Parathyroid adenoma (tissue), 2 donors: ENCODE measurements around the gene TMEM247.

ENCODE experiments used
- H2AFZ ChIP-seq: fragments of 300-600 bp; sonication (generic); one replicate; pipeline ENCODE4 v1.7.0; 2017; ENCODE audit warnings: antibody characterized with exemption, mild to moderate bottlenecking
- H3K27ac ChIP-seq: fragments of 300-600 bp; sonication (generic); one replicate; pipeline ENCODE4 v1.7.0; 2017
- H3K27me3 ChIP-seq: fragments of 300-600 bp; sonication (generic); one replicate; pipeline ENCODE4 v1.7.0; 2017; ENCODE audit warnings: low read length; ENCODE audit not compliant: control insufficient read depth, insufficient read depth
- H3K36me3 ChIP-seq: fragments of 300-600 bp; sonication (generic); one replicate; pipeline ENCODE4 v1.7.0; 2017; ENCODE audit warnings: low read length; ENCODE audit not compliant: control insufficient read depth, insufficient read depth
- H3K4me1 ChIP-seq: fragments of 300-600 bp; sonication (generic); one replicate; pipeline ENCODE4 v1.7.0; 2017; ENCODE audit warnings: control low read depth
- H3K4me2 ChIP-seq: fragments of 300-600 bp; sonication (generic); one replicate; pipeline ENCODE4 v1.7.0; 2017; ENCODE audit warnings: low read length
- H3K4me3 ChIP-seq: fragments of 300-600 bp; sonication (generic); one replicate; pipeline ENCODE4 v1.7.0; 2017; ENCODE audit warnings: low read depth, low read length
- H3K79me2 ChIP-seq: fragments of 300-600 bp; sonication (generic); one replicate; pipeline ENCODE4 v1.7.0; 2017; ENCODE audit warnings: control low read depth
- H3K9ac ChIP-seq: fragments of 300-600 bp; sonication (generic); one replicate; pipeline ENCODE4 v1.7.0; 2017; ENCODE audit warnings: mild to moderate bottlenecking
- H3K9me3 ChIP-seq: fragments of 300-600 bp; sonication (generic); one replicate; pipeline ENCODE4 v1.7.0; 2017; ENCODE audit warnings: low read length; ENCODE audit not compliant: control insufficient read depth
- TF ChIP-seq, protein P1 (sequence below): fragments of 300-600 bp; sonication (generic); IDR thresholded peaks from one replicate; pipeline ENCODE4 v1.7.0; 2017; ENCODE audit warnings: antibody characterized with exemption, mild to moderate bottlenecking
- donor health status: primary hyperparathyroidism.

Gene TMEM247

DNA sequence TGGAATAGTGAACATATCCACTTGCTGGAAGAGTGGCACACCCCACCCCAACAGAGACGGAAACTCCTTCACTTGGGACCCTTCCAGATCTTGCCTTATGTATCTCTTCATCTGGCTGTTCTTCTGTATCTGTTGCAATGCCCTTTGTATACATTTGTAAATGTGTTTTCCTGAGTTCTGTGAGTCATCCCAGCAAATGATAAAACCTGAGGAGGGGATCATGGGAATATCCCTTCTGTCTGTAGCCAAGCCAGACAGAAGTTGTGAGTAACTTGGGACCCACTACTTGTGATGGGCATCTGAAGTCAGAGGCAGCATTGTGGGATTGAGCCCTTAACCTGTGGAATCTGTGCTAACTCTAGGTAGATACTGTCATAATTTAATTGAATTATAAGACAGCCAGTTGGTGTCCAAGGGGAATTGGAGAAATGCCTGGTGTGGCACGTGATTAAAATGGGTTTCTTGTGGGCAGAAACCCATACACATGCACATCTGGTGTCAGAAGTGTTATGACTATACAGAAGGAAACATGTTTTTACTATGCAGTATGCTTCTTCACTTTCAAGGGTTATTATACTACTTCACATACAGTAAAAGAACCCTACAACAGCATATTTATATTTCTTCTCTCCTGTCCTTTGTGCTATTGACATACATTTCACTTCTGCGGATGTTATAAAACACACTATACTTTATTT lies 32.3 kb upstream of the TMEM247 start:
- Histone ChIP-seq H3K4me1 (no peaks in the 10 kb centered on the region), H3K27ac (no peak overlapping the region)

DNA sequence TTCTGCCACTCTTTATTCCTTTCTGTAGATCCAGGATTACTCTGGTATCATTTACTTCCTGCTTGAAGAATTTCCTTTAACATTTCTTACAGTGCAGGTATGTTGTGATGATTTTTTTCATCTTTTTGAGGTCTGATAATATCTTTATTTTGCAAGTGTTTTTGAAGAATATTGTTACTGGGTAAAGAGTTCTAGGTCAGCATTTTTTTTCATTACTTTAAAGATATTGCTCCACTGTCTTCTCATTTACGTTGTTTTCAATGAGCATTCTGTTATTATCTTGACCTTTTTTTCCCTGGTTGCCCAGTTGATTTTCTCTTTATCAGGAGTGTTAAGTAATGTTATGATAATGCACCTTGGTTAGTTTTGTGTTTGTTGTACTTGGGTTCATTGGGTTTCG lies 31.7 kb upstream of the TMEM247 start:
- Histone ChIP-seq H3K4me3 (no peak overlapping the region), H3K9ac (no peak overlapping the region), H3K4me2 (no peak overlapping the region), H3K4me1 (no peaks in the 10 kb centered on the region), H3K79me2 (no peaks in the 10 kb centered on the region), H3K27ac (no peak overlapping the region), H3K27me3 (no peaks in the 10 kb centered on the region), H3K36me3 (no peaks in the 10 kb centered on the region), H3K9me3 (no peaks in the 10 kb centered on the region), H2AFZ (no peak overlapping the region)
- TF ChIP-seq, protein P1, sequence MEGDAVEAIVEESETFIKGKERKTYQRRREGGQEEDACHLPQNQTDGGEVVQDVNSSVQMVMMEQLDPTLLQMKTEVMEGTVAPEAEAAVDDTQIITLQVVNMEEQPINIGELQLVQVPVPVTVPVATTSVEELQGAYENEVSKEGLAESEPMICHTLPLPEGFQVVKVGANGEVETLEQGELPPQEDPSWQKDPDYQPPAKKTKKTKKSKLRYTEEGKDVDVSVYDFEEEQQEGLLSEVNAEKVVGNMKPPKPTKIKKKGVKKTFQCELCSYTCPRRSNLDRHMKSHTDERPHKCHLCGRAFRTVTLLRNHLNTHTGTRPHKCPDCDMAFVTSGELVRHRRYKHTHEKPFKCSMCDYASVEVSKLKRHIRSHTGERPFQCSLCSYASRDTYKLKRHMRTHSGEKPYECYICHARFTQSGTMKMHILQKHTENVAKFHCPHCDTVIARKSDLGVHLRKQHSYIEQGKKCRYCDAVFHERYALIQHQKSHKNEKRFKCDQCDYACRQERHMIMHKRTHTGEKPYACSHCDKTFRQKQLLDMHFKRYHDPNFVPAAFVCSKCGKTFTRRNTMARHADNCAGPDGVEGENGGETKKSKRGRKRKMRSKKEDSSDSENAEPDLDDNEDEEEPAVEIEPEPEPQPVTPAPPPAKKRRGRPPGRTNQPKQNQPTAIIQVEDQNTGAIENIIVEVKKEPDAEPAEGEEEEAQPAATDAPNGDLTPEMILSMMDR: no peak

More for the DNA sequence above, 32.3 kb upstream of the TMEM247 start:
- Histone ChIP-seq H3K4me3 (no peak overlapping the region), H3K9me3 (no peaks in the 10 kb centered on the region), H3K79me2 (no peaks in the 10 kb centered on the region), H3K27me3 (no peaks in the 10 kb centered on the region), H3K36me3 (no peaks in the 10 kb centered on the region), H3K9ac (no peak overlapping the region), H3K4me2 (no peak overlapping the region), H2AFZ (no peak overlapping the region)
- TF ChIP-seq, protein P1: no peak

DNA sequence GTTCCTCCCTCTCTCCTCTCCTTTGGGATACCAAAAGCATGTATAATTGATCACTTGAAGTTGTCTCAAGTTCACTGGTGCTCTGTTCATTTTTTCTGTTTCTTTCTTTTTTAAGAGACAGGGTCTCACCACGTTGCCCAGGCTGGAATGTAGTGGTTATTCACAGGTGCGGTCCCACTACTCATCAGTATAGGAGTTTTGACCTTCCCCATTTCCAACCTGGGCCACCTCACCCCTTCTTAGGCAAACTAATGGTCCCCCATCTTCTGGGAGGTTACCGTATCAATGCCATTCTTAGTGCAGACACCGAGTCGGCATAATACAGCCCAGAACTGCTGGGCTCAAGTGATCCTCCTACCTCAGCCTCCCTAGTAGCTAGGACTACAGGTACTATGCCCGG lies 31.3 kb upstream of the TMEM247 start:
- Histone ChIP-seq H3K27me3 (no peaks in the 10 kb centered on the region), H3K36me3 (no peaks in the 10 kb centered on the region), H3K79me2 (no peaks in the 10 kb centered on the region), H3K9me3 (no peaks in the 10 kb centered on the region), H3K4me1 (no peaks in the 10 kb centered on the region), H2AFZ (no peak overlapping the region), H3K27ac (no peak overlapping the region), H3K4me3 (no peak overlapping the region), H3K4me2 (no peak overlapping the region), H3K9ac (no peak overlapping the region)
- TF ChIP-seq, protein P1: no peak

DNA sequence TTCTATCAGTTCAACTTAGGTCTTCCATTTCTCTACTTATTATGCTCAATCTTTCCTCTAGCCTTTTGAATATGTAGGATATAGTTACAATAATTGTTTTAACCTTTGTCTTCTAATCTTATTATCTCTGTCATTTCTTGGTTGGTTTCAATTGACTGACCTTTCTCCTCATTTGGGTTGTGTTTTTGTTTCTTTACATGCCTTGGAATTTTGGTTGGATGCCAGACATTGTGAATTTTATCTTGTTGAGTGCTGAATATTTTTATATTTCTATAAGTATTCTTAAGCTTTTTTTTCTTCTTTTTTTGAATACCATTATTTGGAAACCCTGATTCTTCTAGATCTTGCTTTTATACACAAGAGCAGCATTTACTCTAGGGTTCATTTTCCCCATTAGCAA lies 30.7 kb upstream of the TMEM247 start:
- Histone ChIP-seq H3K9me3 (no peaks in the 10 kb centered on the region), H3K27me3 (no peaks in the 10 kb centered on the region), H2AFZ (no peak overlapping the region), H3K79me2 (no peaks in the 10 kb centered on the region), H3K4me3 (no peak overlapping the region), H3K9ac (no peak overlapping the region), H3K36me3 (no peaks in the 10 kb centered on the region), H3K4me1 (no peaks in the 10 kb centered on the region), H3K27ac (no peak overlapping the region), H3K4me2 (no peak overlapping the region)
- TF ChIP-seq, protein P1: no peak

DNA sequence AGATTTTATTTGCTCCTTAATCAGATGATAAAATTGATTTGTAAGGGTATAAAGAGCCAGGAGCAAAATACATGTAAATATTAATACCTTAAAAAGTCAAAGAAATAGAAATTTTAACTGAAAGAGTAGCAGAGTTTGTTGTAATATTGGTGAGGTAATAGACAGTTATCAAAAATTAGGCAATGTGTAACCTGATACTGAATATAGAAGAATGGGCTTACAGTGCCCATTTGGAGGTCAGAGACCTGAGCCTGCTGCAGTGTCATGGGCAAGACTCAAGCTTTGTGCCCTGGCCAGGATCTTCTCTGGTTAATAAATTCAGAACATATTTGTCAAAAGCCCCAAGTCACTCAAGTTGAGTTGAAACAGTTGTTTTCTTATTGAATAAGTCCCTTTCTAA lies 29.7 kb upstream of the TMEM247 start:
- Histone ChIP-seq H3K9me3 (no peaks in the 10 kb centered on the region), H2AFZ (no peak overlapping the region), H3K4me2 (no peak overlapping the region), H3K27ac (no peak overlapping the region), H3K36me3 (no peaks in the 10 kb centered on the region), H3K27me3 (no peaks in the 10 kb centered on the region), H3K79me2 (no peaks in the 10 kb centered on the region), H3K4me1 (no peaks in the 10 kb centered on the region), H3K9ac (no peak overlapping the region), H3K4me3 (no peak overlapping the region)
- TF ChIP-seq, protein P1: no peak
